Left forelimb (tissue), 1 donor: ENCODE data around the gene TENT4A.
"Not testable (repeated sequence)": the region's sequence is repeated elsewhere in the genome, so short reads cannot be mapped to it uniquely, and the experiment has no call there.

Experiments used
- DNase-seq: peaks from one replicate; pipeline ENCODE4 v3.0.0-alpha.2; 2018; ENCODE audit warnings: low spot score

Gene TENT4A

GRCh38 chr5:6713274-6714225 lies at the start of gene TENT4A:
Gene TENT4A (plus strand): TSS chr5:6713432. CDS start chr5:6713984, 552 bp downstream.
- DNase-seq, result no peak

- no peak for DNase-seq
Observed at GRCh38 chr5:6666762-6667161, 46.5 kb upstream of the TENT4A start.

GRCh38 chr5:6667648-6668047 lies 45.6 kb upstream of the TENT4A start:
- DNase-seq, result no peak

GRCh38 chr5:6668717-6669116 lies 44.5 kb upstream of the TENT4A start:
- not testable (repeated sequence) for DNase-seq

GRCh38 chr5:6673031-6673430 lies 40.2 kb upstream of the TENT4A start:
- DNase-seq, result no peak

- DNase-seq, result no peak
Observed at GRCh38 chr5:6673963-6674362, 39.3 kb upstream of the TENT4A start.

GRCh38 chr5:6674421-6674820 lies 38.8 kb upstream of the TENT4A start:
- DNase-seq, result no peak

GRCh38 chr5:6674886-6675285 lies 38.3 kb upstream of the TENT4A start:
- no peak for DNase-seq

GRCh38 chr5:6675784-6676491 lies 37.3 kb upstream of the TENT4A start:
- DNase-seq, result no peak

GRCh38 chr5:6676702-6677101 lies 36.5 kb upstream of the TENT4A start:
- no peak for DNase-seq

- no peak for DNase-seq
Observed at GRCh38 chr5:6678385-6678784, 34.8 kb upstream of the TENT4A start.

GRCh38 chr5:6680922-6681321 lies 32.3 kb upstream of the TENT4A start:
- no peak for DNase-seq

GRCh38 chr5:6681682-6682081 lies 31.6 kb upstream of the TENT4A start:
- DNase-seq, result no peak

- DNase-seq, result no peak
Observed at GRCh38 chr5:6682239-6682638, 31.0 kb upstream of the TENT4A start.

GRCh38 chr5:6683241-6683640 lies 30.0 kb upstream of the TENT4A start:
- DNase-seq, result no peak

GRCh38 chr5:6684075-6684474 lies 29.2 kb upstream of the TENT4A start:
- DNase-seq, result no peak

GRCh38 chr5:6686501-6686900 lies 26.7 kb upstream of the TENT4A start:
- DNase-seq, result no peak

- DNase-seq, result no peak
Observed at GRCh38 chr5:6686915-6687409, 26.3 kb upstream of the TENT4A start.

GRCh38 chr5:6687505-6687904 lies 25.7 kb upstream of the TENT4A start:
- no peak for DNase-seq

- DNase-seq, result no peak
Observed at GRCh38 chr5:6692906-6693305, 20.3 kb upstream of the TENT4A start.

GRCh38 chr5:6698696-6699095 lies 14.5 kb upstream of the TENT4A start:
- DNase-seq, result no peak

GRCh38 chr5:6699357-6699756 lies 13.9 kb upstream of the TENT4A start:
- DNase-seq, result no peak

GRCh38 chr5:6700074-6700684 lies 13.1 kb upstream of the TENT4A start:
- no peak for DNase-seq
